ENCODE measurements around the gene OLFML1.
"Not testable (repeated sequence)": the region's sequence is repeated elsewhere in the genome, so short reads cannot be mapped to it uniquely, and the experiment has no call there.

The OLFML1 gene

GRCh38 chr11:7514099-7514591, 28.8 kb downstream of the OLFML1 start:
- Histone ChIP-seq H3K36me3 (ENCODE audit: insufficient read depth, low read depth, low read length) (no peaks in the 10 kb centered on the region), H3K27ac (ENCODE audit: low read length) (no peak overlapping the region), H3K9me3 (ENCODE audit: insufficient read depth, low read depth, low read length) (no peaks in the 10 kb centered on the region), H3K4me1 (ENCODE audit: insufficient read depth, low read length) (peaks cover 14% of the 10 kb centered on the region; the same call in 1 of the 2 replicates), H3K9ac (ENCODE audit: low read depth, low read length) (peak overlapping the region; percentile 69), H3K27me3 (ENCODE audit: insufficient read depth, low read length) (peaks cover 28% of the 10 kb centered on the region), H3K4me3 (ENCODE audit: low read length) (peak overlapping the region; percentile 91)

- Histone ChIP-seq H3K27me3 (ENCODE audit: insufficient read depth, low read length) (peaks cover 28% of the 10 kb centered on the region), H3K9me3 (ENCODE audit: insufficient read depth, low read depth, low read length) (no peaks in the 10 kb centered on the region), H3K9ac (ENCODE audit: low read depth, low read length) (no peak overlapping the region), H3K27ac (ENCODE audit: low read length) (no peak overlapping the region), H3K36me3 (ENCODE audit: insufficient read depth, low read depth, low read length) (no peaks in the 10 kb centered on the region), H3K4me3 (ENCODE audit: low read length) (no peak overlapping the region), H3K4me1 (ENCODE audit: insufficient read depth, low read length) (peaks cover 14% of the 10 kb centered on the region; the same call in 1 of the 2 replicates)
These were observed 30.2 kb downstream of the OLFML1 start for GRCh38 chr11:7515447-7515886.

GRCh38 chr11:7516475-7516874, 31.2 kb downstream of the OLFML1 start:
- Histone ChIP-seq H3K4me3 (ENCODE audit: low read length) (no peak overlapping the region), H3K4me1 (ENCODE audit: insufficient read depth, low read length) (peaks cover 14% of the 10 kb centered on the region; the same call in 1 of the 2 replicates), H3K9ac (ENCODE audit: low read depth, low read length) (no peak overlapping the region), H3K27me3 (ENCODE audit: insufficient read depth, low read length) (peaks cover 28% of the 10 kb centered on the region), H3K36me3 (ENCODE audit: insufficient read depth, low read depth, low read length) (no peaks in the 10 kb centered on the region), H3K9me3 (ENCODE audit: insufficient read depth, low read depth, low read length) (no peaks in the 10 kb centered on the region), H3K27ac (ENCODE audit: low read length) (no peak overlapping the region)

- peaks cover 11% of the 10 kb centered on the region; the same call in 1 of the 2 replicates for H3K4me1 ChIP-seq (ENCODE audit: insufficient read depth, low read length)
- H3K9me3 ChIP-seq (ENCODE audit: insufficient read depth, low read depth, low read length); H3K36me3 ChIP-seq (ENCODE audit: insufficient read depth, low read depth, low read length); H3K4me3 ChIP-seq (ENCODE audit: low read length); H3K9ac ChIP-seq (ENCODE audit: low read depth, low read length); H3K27ac ChIP-seq (ENCODE audit: low read length): not testable (repeated sequence)
- H3K27me3 ChIP-seq (ENCODE audit: insufficient read depth, low read length): peaks cover 28% of the 10 kb centered on the region
These were observed 32.4 kb downstream of the OLFML1 start for GRCh38 chr11:7517743-7518142.

- H3K36me3 ChIP-seq (ENCODE audit: insufficient read depth, low read depth, low read length): no peaks in the 10 kb centered on the region
- H3K9ac ChIP-seq (ENCODE audit: low read depth, low read length): no peak overlapping the region
- H3K4me3 ChIP-seq (ENCODE audit: low read length): no peak overlapping the region
- H3K27ac ChIP-seq (ENCODE audit: low read length): no peak overlapping the region
- H3K4me1 ChIP-seq (ENCODE audit: insufficient read depth, low read length): peaks cover 8% of the 10 kb centered on the region; the same call in 1 of the 2 replicates
- H3K27me3 ChIP-seq (ENCODE audit: insufficient read depth, low read length): peaks cover 26% of the 10 kb centered on the region
- H3K9me3 ChIP-seq (ENCODE audit: insufficient read depth, low read depth, low read length): no peaks in the 10 kb centered on the region
These were observed 33.7 kb downstream of the OLFML1 start for GRCh38 chr11:7518811-7519562.

- Histone ChIP-seq H3K27ac (ENCODE audit: low read length) (no peak overlapping the region), H3K9me3 (ENCODE audit: insufficient read depth, low read depth, low read length) (no peaks in the 10 kb centered on the region), H3K4me1 (ENCODE audit: insufficient read depth, low read length) (peaks cover 5% of the 10 kb centered on the region; the same call in 1 of the 2 replicates), H3K27me3 (ENCODE audit: insufficient read depth, low read length) (peaks cover 14% of the 10 kb centered on the region), H3K9ac (ENCODE audit: low read depth, low read length) (no peak overlapping the region), H3K4me3 (ENCODE audit: low read length) (no peak overlapping the region), H3K36me3 (ENCODE audit: insufficient read depth, low read depth, low read length) (no peaks in the 10 kb centered on the region)
These were observed 35.0 kb downstream of the OLFML1 start for GRCh38 chr11:7520011-7520942.

- peaks cover 6% of the 10 kb centered on the region; the same call in 1 of the 2 replicates for H3K27me3 ChIP-seq (ENCODE audit: insufficient read depth, low read length)
- H3K4me1 ChIP-seq (ENCODE audit: insufficient read depth, low read length): no peaks in the 10 kb centered on the region
- H3K9ac ChIP-seq (ENCODE audit: low read depth, low read length): no peak overlapping the region
- no peak overlapping the region for H3K27ac ChIP-seq (ENCODE audit: low read length)
- H3K36me3 ChIP-seq (ENCODE audit: insufficient read depth, low read depth, low read length): no peaks in the 10 kb centered on the region
- H3K9me3 ChIP-seq (ENCODE audit: insufficient read depth, low read depth, low read length): no peaks in the 10 kb centered on the region
- no peak overlapping the region for H3K4me3 ChIP-seq (ENCODE audit: low read length)
These were observed 35.7 kb downstream of the OLFML1 start for GRCh38 chr11:7520981-7521487.

GRCh38 chr11:7522121-7522520, 36.8 kb downstream of the OLFML1 start:
- Histone ChIP-seq H3K9ac (ENCODE audit: low read depth, low read length) (no peak overlapping the region), H3K27ac (ENCODE audit: low read length) (no peak overlapping the region), H3K4me1 (ENCODE audit: insufficient read depth, low read length) (no peaks in the 10 kb centered on the region), H3K9me3 (ENCODE audit: insufficient read depth, low read depth, low read length) (no peaks in the 10 kb centered on the region), H3K27me3 (ENCODE audit: insufficient read depth, low read length) (no peaks in the 10 kb centered on the region), H3K36me3 (ENCODE audit: insufficient read depth, low read depth, low read length) (no peaks in the 10 kb centered on the region), H3K4me3 (ENCODE audit: low read length) (no peak overlapping the region)

- H3K36me3 ChIP-seq (ENCODE audit: insufficient read depth, low read depth, low read length): no peaks in the 10 kb centered on the region
- H3K27ac ChIP-seq (ENCODE audit: low read length): no peak overlapping the region
These were observed 37.2 kb downstream of the OLFML1 start for GRCh38 chr11:7522546-7522945.

GRCh38 chr11:7523416-7524210, 38.3 kb downstream of the OLFML1 start:
- Histone ChIP-seq H3K9ac (ENCODE audit: low read depth, low read length) (no peak overlapping the region), H3K27ac (ENCODE audit: low read length) (no peak overlapping the region), H3K27me3 (ENCODE audit: insufficient read depth, low read length) (no peaks in the 10 kb centered on the region), H3K4me3 (ENCODE audit: low read length) (no peak overlapping the region), H3K4me1 (ENCODE audit: insufficient read depth, low read length) (no peaks in the 10 kb centered on the region), H3K9me3 (ENCODE audit: insufficient read depth, low read depth, low read length) (no peaks in the 10 kb centered on the region), H3K36me3 (ENCODE audit: insufficient read depth, low read depth, low read length) (no peaks in the 10 kb centered on the region)

More at GRCh38 chr11:7522546-7522945, 37.2 kb downstream of the OLFML1 start:
- Histone ChIP-seq H3K9ac (ENCODE audit: low read depth, low read length) (no peak overlapping the region), H3K27me3 (ENCODE audit: insufficient read depth, low read length) (no peaks in the 10 kb centered on the region), H3K4me3 (ENCODE audit: low read length) (no peak overlapping the region), H3K9me3 (ENCODE audit: insufficient read depth, low read depth, low read length) (no peaks in the 10 kb centered on the region), H3K4me1 (ENCODE audit: insufficient read depth, low read length) (no peaks in the 10 kb centered on the region)
